T-helper 2 cell treated with Interferon-gamma antibody and Interleukin-4, amounts not matched to agents 5 μg/mL and 100 μg/mL, for 36 hours (primary cell): ENCODE measurements around the gene CHST14.
A peak's percentile ranks its signal among the peaks of the same experiment; 100 is the strongest.

Source experiments
- DNase-seq: peaks from one replicate; pipeline ENCODE4 v3.0.0; 2021; ENCODE audit warnings: low spot score
- H3K27ac Mint-ChIP-seq: one replicate; pipeline ENCODE4 v1.8.0; 2021; ENCODE audit warnings: mild to moderate bottlenecking, mixed read lengths
- H3K27me3 Mint-ChIP-seq: one replicate; pipeline ENCODE4 v1.8.0; 2021; ENCODE audit warnings: low read depth, mixed read lengths
- H3K36me3 Mint-ChIP-seq: one replicate; pipeline ENCODE4 v1.8.0; 2021; ENCODE audit warnings: low read depth, mixed read lengths
- H3K4me1 Mint-ChIP-seq: one replicate; pipeline ENCODE4 v1.8.0; 2021; ENCODE audit warnings: low read depth, mixed read lengths
- H3K4me3 Mint-ChIP-seq: one replicate; pipeline ENCODE4 v1.8.0; 2022; ENCODE audit warnings: mild to moderate bottlenecking, moderate library complexity, mixed read lengths
- H3K9me3 Mint-ChIP-seq: one replicate; pipeline ENCODE4 v1.8.0; 2021; ENCODE audit warnings: mixed read lengths

The CHST14 gene, protein sequence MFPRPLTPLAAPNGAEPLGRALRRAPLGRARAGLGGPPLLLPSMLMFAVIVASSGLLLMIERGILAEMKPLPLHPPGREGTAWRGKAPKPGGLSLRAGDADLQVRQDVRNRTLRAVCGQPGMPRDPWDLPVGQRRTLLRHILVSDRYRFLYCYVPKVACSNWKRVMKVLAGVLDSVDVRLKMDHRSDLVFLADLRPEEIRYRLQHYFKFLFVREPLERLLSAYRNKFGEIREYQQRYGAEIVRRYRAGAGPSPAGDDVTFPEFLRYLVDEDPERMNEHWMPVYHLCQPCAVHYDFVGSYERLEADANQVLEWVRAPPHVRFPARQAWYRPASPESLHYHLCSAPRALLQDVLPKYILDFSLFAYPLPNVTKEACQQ

DNA sequence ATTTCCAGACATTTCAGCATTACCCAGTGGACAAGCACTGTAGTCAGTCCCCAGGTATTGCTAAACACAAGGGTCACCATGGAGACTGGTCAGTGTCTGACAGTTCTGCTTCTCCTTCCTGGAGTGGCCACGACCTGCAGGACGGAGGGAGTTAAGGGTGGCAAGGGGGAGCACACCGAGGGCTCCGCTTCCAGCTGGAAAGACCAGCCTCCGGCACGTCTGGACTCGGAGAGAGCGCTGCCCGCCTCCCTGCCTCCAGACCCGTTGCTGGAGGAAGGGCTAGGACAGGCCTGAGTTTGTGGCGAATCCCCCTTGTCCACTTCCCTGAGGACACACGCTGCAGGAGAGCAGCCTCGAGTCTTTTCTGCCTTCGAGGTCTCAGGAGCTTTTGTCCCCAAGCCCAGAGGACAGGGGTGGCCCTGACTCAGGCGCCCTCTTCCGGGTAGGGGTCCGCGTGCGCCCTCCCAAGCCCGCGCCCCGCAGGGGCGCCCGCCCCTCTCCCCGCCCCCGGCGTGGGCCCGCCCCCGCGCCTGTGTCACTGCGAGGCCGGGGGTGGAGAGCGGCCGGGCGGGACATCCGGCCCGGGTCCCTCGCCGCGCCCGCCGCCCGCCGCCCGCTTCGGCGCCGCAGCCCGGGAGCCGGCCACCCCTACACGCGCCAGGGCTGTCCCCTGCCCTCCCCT is at the start of gene CHST14:
TSS of gene CHST14 (plus strand) at position 562 of the 682 bp plus-strand sequence. CDS start 230 bp downstream, outside the sequence.
- Mint-ChIP-seq H3K4me1 (peaks cover 20% of the 10 kb centered on the region), H3K9me3 (no peaks in the 10 kb centered on the region), H3K27ac (peak within 1 kb of the TSS; percentile 87), H3K4me3 (peak within 1 kb of the TSS; percentile 90), H3K36me3 (peaks cover 12% of the 10 kb centered on the region), H3K27me3 (no peaks in the 10 kb centered on the region)
- peak; percentile 50 for DNase-seq

DNA sequence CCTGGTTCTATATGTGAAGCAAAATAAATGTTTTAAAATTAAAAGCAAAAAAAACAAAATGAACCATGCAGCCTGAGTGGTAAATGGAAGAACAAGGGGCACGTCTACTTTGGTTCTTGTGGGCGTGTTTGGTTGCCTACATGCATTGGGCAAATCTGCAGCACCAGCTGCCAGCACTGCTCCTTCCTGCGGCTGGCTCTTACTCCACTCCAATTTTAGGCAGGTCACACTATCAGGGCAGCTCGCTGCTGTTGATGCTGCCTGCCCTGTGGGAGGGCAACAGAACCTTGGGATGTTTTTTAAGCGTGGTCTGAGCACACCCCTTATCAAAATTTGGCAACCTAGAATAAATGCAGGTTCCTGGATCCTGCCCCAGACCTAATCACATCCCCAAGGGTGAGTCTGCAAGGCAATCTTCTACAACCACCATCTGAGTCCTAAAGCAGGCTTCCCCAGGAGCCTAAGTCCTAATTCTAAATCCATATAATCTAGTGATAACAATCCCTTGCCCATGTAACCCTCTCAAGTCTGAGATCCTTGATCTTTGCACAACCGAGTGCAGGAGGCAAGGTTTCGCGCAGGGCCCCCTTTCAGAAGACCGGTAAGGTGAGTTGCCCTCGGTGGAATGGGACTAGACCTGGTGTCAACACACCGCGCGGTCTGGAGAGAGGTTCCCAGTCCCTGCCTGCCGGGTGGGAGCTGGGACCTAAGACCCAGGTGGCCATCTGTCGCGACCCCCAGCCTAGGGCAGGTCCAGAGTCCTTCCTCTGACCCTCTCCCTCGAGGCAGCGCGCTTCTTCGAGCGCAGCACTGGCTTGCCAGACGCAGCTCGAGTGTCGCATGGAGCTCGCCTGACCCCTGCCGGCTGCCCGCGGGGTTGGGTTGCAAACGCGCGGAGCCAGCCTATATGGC is 49.3 kb upstream of the CHST14 start:
- Mint-ChIP-seq H3K27ac (no peak overlapping the region), H3K4me3 (no peak overlapping the region), H3K27me3 (no peaks in the 10 kb centered on the region), H3K9me3 (no peaks in the 10 kb centered on the region), H3K4me1 (no peaks in the 10 kb centered on the region), H3K36me3 (peaks cover 7% of the 10 kb centered on the region)
- DNase-seq: peak; percentile 71

DNA sequence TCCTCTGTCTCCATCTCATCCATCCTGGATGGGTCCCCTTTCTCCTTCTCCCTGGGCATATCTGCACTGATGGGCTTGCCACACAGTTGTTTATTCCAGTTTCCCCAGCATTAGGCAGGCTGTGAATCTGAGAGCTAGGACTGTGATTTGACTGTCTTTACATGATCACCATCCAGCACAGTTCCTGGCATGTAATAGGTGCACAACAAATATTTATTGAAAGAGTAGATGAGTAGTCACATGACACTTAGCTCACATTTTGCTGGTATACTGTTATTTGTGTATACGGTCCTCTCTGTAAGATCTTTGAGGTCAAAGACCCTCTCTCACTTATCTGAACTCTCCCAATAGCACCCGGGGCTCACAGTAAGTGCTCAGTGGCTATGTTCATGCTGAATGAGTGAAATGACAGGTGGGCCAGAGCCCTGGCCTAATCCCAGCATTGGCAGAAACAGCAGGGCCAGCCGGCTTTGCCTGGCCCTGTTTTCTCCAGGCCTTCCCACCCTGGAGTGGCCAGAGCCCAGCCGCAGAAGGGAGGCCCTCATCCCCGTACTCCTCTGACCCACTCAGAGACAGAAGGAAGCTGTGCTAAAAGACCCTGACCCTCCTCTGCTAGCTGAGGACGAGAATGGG is 46.2 kb upstream of the CHST14 start:
- Mint-ChIP-seq H3K27ac (no peak overlapping the region), H3K4me3 (no peak overlapping the region), H3K4me1 (no peaks in the 10 kb centered on the region), H3K36me3 (no peaks in the 10 kb centered on the region), H3K9me3 (no peaks in the 10 kb centered on the region), H3K27me3 (peaks cover under 1% of the 10 kb centered on the region)
- DNase-seq: no peak

DNA sequence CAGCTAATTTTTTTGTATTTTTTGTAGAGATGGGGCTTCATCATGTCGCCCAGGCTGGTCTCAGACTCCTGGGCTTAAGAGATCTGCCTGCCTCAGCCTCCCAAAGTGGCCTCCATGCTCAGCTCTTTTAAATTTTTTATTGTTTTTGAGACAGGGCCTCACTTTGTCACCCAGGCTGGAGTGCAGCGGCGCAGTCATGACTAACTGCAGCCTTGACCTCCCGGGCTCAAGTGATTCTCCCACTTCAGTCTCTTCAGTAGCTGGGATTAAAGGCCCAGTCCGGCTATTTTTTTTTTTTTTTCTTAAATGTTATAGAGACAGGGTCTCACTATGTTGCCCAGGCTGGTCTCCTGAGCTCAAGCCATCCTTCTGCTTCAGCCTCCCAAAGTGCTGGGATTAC is 45.1 kb upstream of the CHST14 start:
- H3K9me3 Mint-ChIP-seq: no peaks in the 10 kb centered on the region
- H3K27ac Mint-ChIP-seq: no peak overlapping the region
- no peaks in the 10 kb centered on the region for H3K4me1 Mint-ChIP-seq
- DNase-seq: no peak
- no peaks in the 10 kb centered on the region for H3K36me3 Mint-ChIP-seq
- H3K27me3 Mint-ChIP-seq: peaks cover 2% of the 10 kb centered on the region
- H3K4me3 Mint-ChIP-seq: no peak overlapping the region

DNA sequence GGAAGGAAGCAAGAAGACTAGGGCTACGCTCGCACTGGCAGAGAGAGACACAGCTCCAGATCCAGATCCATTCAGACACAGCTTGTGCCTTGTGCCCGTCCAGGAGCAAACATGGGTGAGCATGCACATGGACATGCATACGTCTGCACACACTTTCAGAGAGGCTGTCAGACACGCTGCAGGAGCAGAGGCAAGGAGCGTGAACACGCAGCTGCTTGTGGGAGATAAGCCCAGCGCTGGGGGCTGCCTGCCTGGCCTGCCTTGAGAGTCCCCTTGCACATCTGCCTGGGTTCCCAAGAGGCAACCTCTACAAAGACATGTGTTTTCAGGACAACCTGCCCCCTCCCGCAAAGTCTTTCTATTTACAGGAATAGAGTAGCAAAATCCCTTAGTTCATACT is 43.6 kb upstream of the CHST14 start:
- Mint-ChIP-seq H3K36me3 (no peaks in the 10 kb centered on the region), H3K4me3 (no peak overlapping the region), H3K9me3 (no peaks in the 10 kb centered on the region), H3K27ac (no peak overlapping the region), H3K27me3 (peaks cover 2% of the 10 kb centered on the region), H3K4me1 (no peaks in the 10 kb centered on the region)
- DNase-seq: no peak

DNA sequence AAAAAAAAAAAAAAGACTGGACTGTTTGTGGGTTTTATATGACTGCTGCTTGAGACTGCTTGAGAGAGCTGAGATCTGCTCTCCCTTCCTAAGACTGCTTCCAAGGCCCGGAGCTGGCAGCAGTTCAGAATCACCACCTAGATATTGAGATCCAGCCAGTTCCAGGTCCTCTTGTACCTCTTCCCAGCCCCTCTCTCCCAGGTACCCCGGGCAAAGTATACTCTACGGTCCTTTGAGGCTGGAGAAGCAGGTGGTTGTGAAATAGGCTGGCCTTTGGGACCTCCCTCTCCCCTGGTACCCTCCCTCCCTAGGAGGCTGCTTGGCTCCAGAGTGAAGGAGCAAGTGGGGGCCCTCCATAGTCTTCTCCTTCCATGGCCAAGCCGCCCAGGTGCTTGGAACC is 42.6 kb upstream of the CHST14 start:
- Mint-ChIP-seq H3K4me3 (no peak overlapping the region), H3K27ac (no peak overlapping the region), H3K36me3 (no peaks in the 10 kb centered on the region), H3K9me3 (no peaks in the 10 kb centered on the region), H3K4me1 (no peaks in the 10 kb centered on the region), H3K27me3 (peaks cover 5% of the 10 kb centered on the region)
- no peak for DNase-seq

DNA sequence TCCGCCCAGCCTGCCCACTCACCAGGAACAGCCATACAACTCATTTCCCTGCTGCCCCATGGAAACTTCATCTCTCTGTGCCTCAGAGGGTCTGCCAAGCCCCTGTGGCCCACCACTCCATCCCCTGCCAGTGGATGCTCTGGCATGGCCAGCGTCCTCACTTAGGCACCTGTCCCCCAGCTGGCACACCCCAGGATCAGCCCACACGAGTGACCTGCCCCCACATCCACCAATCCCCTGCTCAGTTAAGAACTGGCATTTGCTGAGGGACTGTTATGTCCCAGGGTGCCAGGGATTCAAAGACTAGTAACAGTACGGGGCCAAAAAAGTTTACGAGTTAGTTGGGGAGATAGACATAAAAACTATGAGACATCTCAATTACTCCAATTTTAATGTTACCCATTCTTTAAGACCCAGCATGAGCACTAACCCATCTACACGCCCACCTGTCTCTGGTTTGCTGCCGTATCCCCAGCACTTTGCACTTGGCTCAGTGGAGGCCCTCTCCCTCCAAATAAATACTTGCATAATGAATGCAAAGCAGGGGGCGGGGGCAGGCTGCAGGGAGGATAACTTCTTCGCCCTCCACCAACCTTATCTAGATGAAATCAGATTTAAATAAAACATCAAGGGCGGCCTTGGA is 41.6 kb upstream of the CHST14 start:
- DNase-seq: no peak
- H3K4me3 Mint-ChIP-seq: no peak overlapping the region
- H3K27me3 Mint-ChIP-seq: peaks cover 11% of the 10 kb centered on the region
- H3K36me3 Mint-ChIP-seq: no peaks in the 10 kb centered on the region
- no peaks in the 10 kb centered on the region for H3K4me1 Mint-ChIP-seq
- H3K27ac Mint-ChIP-seq: no peak overlapping the region
- no peaks in the 10 kb centered on the region for H3K9me3 Mint-ChIP-seq

DNA sequence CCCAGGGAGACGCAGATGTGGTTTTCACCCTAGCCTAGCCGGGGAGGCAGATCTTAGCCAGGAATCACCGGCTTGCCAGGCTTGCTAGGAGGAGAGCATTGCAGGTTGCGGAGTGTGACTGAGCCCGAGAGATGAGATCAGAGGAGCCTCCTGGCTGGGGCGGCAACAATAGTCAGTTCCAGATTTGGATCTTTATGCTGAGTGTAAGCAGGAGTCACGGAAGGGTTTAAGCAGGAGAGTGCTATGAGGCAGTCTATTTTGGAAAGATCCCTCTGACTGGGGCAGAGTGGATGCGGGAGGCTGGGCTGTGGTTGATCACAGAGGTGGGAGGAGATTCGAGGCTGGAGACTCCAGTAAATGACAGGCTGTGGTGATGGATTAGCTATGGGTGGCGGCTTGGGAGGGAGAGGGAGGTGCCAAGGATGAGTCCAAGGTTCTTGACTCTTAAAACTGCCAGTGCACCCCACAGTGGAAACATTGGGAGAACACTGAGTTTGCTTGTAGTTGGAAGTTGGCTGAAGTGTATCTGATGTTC is 40.4 kb upstream of the CHST14 start:
- no peak overlapping the region for H3K27ac Mint-ChIP-seq
- no peak for DNase-seq
- H3K4me1 Mint-ChIP-seq: no peaks in the 10 kb centered on the region
- H3K36me3 Mint-ChIP-seq: no peaks in the 10 kb centered on the region
- H3K9me3 Mint-ChIP-seq: no peaks in the 10 kb centered on the region
- H3K27me3 Mint-ChIP-seq: peaks cover 23% of the 10 kb centered on the region
- no peak overlapping the region for H3K4me3 Mint-ChIP-seq

DNA sequence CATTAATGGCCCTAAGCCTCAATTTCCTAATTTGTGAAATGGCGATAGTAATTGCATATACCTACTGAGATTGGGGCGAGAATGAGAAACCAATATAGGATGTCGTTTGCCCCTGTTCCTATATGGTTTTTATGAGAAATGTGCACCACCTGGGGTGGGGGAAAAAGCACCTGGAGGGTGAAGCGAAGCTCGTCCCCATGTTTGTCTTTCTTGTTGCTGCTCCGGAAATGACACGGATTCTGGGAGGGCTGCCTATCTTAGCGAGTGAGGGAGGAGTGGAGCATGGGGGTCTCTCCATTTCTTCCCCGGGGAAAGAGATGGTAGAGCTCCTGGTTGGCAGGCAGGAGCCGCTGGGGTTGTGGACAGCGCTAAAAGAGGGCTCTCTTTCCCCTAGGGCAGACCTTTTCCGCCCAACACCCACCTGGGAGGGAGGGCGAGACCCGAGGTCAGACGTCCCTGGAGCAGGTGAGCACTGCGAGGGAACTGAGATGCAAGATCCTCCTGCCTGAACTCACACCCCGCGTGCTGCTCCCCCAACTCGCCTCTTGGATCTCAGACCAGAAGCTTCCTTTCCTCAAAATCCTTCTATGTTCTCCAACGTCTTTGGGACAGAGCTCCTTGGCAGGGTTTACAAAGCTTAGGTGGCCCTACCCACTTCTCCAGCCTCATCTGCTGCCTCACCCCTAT is 35.6 kb upstream of the CHST14 start:
- H3K4me1 Mint-ChIP-seq: peaks cover 15% of the 10 kb centered on the region
- DNase-seq: no peak
- H3K9me3 Mint-ChIP-seq: no peaks in the 10 kb centered on the region
- peaks cover 66% of the 10 kb centered on the region for H3K27me3 Mint-ChIP-seq
- no peak overlapping the region for H3K4me3 Mint-ChIP-seq
- no peaks in the 10 kb centered on the region for H3K36me3 Mint-ChIP-seq
- H3K27ac Mint-ChIP-seq: no peak overlapping the region

DNA sequence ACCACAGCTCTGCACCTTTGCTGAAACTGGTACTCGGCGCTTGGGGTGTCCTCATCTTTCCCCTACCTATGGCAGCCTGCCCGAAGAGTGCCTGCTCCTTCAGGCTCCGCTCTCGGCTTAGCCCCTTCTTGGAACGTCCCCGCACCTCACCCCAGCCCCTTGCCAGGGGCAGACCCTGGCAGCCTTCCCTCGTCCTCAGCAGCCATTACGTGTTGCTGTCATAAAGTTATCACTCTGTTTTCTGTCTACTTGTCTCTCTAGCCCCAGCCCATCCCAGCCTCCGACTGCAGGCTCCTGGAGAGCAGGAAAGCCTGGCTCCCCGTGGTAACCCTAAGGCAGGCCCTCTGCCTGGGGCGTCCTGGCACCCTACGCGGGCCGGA is 35.1 kb upstream of the CHST14 start:
- Mint-ChIP-seq H3K27me3 (peaks cover 68% of the 10 kb centered on the region), H3K4me3 (peak overlapping the region; percentile 13)

DNA sequence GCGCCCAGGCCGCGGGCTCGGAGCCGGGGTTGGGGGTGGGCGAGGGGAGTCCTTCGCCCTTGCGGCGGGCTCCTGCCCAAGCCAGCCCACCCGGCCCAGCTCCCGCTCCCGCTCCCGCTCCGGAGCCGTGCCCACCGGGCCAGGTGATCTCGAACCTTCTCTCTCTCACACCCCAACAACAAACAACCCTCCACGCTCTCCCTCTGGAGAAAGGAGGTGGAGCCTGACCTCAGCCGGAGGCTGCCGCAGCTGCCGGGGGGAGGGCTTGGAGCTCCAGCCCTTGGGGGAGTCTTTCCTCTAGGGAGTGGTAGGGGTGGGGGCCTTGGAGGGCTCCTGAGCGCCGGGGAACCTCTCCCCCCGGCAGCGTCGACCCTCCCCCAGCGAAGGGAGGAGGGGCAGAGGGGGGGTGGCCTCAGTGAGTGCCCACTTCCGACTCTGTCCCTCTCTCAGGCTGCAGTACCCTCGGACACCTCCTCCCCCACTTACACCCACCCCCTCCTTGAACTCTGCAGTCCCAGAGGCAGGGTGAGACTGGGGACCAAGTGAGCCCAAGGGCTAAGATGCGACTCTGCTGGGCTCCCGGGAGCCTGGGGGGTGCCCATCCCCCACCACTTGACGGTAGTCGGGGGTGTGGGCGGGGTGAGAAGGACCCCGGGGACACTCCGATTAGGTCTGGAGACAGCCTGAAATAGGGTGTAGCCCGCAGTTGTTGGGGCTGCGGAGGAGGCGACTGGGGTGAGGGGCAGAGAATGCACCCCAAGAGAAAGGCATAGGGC is 34.5 kb upstream of the CHST14 start:
- no peak overlapping the region for H3K27ac Mint-ChIP-seq
- peak overlapping the region; percentile 50 for H3K4me3 Mint-ChIP-seq
- H3K36me3 Mint-ChIP-seq: no peaks in the 10 kb centered on the region
- DNase-seq: no peak
- peaks cover 68% of the 10 kb centered on the region for H3K27me3 Mint-ChIP-seq
- H3K9me3 Mint-ChIP-seq: no peaks in the 10 kb centered on the region
- peaks cover 16% of the 10 kb centered on the region for H3K4me1 Mint-ChIP-seq

More for the DNA sequence above, 35.1 kb upstream of the CHST14 start:
- Mint-ChIP-seq H3K36me3 (no peaks in the 10 kb centered on the region), H3K4me1 (peaks cover 16% of the 10 kb centered on the region), H3K9me3 (no peaks in the 10 kb centered on the region), H3K27ac (no peak overlapping the region)
- no peak for DNase-seq
